Upper lobe of right lung (tissue), 1 donor: ENCODE data around the gene CSF2RB. TPM values are rescaled to one million over a fixed set of nuclear protein-coding genes. Genes with fewer than 3 reads are reported as not detected.
A peak's percentile ranks its signal among the peaks of the same experiment; 100 is the strongest.

Experiments used
- ATAC-seq: fragments of 200-7000 bp; cut with Tn5 transposase; one replicate; pipeline ENCODE4 v1.9.1; 2020; ENCODE audit warnings: mild to moderate bottlenecking, moderate library complexity
- DNase-seq: peaks from one replicate; pipeline ENCODE4 v3.0.0-alpha.2; 2020
- H3K27ac ChIP-seq: fragments of 200-600 bp; one replicate; pipeline ENCODE4 v1.8.0; 2022
- H3K27me3 ChIP-seq: fragments of 200-600 bp; one replicate; pipeline ENCODE4 v1.8.0; 2022; ENCODE audit warnings: mild to moderate bottlenecking
- H3K36me3 ChIP-seq: fragments of 200-600 bp; one replicate; pipeline ENCODE4 v1.8.0; 2022
- H3K4me1 ChIP-seq: fragments of 200-600 bp; one replicate; pipeline ENCODE4 v1.8.0; 2022
- H3K4me3 ChIP-seq: fragments of 200-600 bp; one replicate; pipeline ENCODE4 v1.8.0; 2022; ENCODE audit warnings: mild to moderate bottlenecking
- H3K9me3 ChIP-seq: fragments of 200-600 bp; one replicate; pipeline ENCODE4 v1.8.0; 2022
- CTCF ChIP-seq: fragments of 200-600 bp; IDR thresholded peaks from one replicate; pipeline ENCODE4 v1.8.0; 2022; ENCODE audit warnings: antibody characterized with exemption
- intact Hi-C: fragments of 100-400 bp; cut with DNase I; formaldehyde crosslinking; loops from one replicate; pipeline ENCODE4 v1.11.0; 2022
- total RNA-seq: library from RNA; stranded (reverse); fragmentation: NEBNext Ultra II Directional; extraction: Animal tissue kit (Norgen Biotek cat#: 25700); gene quantifications from one replicate; pipeline ENCODE4 v1.2.1, GENCODE V29; 2021
- donor health status: DM: no; HTN: yes; CAD: no; lungs with severe emphysema.

The CSF2RB gene
- total RNA-seq, 1 donor from 2014 or later, result 27.2 TPM

- H3K4me3 ChIP-seq, result no peak overlapping the region
- no peaks in the 10 kb centered on the region for H3K4me1 ChIP-seq
- no peaks in the 10 kb centered on the region for H3K27me3 ChIP-seq
- no peak overlapping the region for H3K27ac ChIP-seq
- H3K9me3 ChIP-seq, result no peaks in the 10 kb centered on the region
- no peak for TF ChIP-seq CTCF
- H3K36me3 ChIP-seq, result no peaks in the 10 kb centered on the region
- no peak for ATAC-seq
- intact Hi-C loops, result no loop called here
- DNase-seq, result no peak
Measured at GRCh38 chr22:36979016-36979910, 65.8 kb downstream of the CSF2RB start.

- DNase-seq, result no peak
- intact Hi-C loops, result loop anchor here (10.0 kb wide), 1 partner anchor 197 kb away; no protein-coding TSS in a partner anchor
- H3K27ac ChIP-seq, result no peak overlapping the region
- H3K4me3 ChIP-seq, result no peak overlapping the region
- H3K27me3 ChIP-seq, result no peaks in the 10 kb centered on the region
- H3K9me3 ChIP-seq, result peaks cover 11% of the 10 kb centered on the region
- no peak for TF ChIP-seq CTCF
- H3K36me3 ChIP-seq, result no peaks in the 10 kb centered on the region
- no peak for ATAC-seq
- H3K4me1 ChIP-seq, result no peaks in the 10 kb centered on the region
Measured at GRCh38 chr22:36981247-36981775, 67.9 kb downstream of the CSF2RB start.

GRCh38 chr22:36982136-36982535 is 68.7 kb downstream of the CSF2RB start:
- ATAC-seq (no peak), DNase-seq (no peak)
- H3K36me3 ChIP-seq, result no peaks in the 10 kb centered on the region
- no peak for TF ChIP-seq CTCF
- H3K9me3 ChIP-seq, result peaks cover 13% of the 10 kb centered on the region
- intact Hi-C loops, result loop anchor here (10.0 kb wide), 1 partner anchor 197 kb away; no protein-coding TSS in a partner anchor
- H3K4me3 ChIP-seq, result no peak overlapping the region
- no peaks in the 10 kb centered on the region for H3K27me3 ChIP-seq
- no peak overlapping the region for H3K27ac ChIP-seq
- H3K4me1 ChIP-seq, result no peaks in the 10 kb centered on the region

- intact Hi-C loops, result loop anchor here (10.0 kb wide), 1 partner anchor 201 kb away; no protein-coding TSS in a partner anchor
- no peaks in the 10 kb centered on the region for H3K36me3 ChIP-seq
- H3K27me3 ChIP-seq, result peaks cover 8% of the 10 kb centered on the region
- no peak overlapping the region for H3K27ac ChIP-seq
- ATAC-seq, result no peak
- no peak for DNase-seq
- H3K4me3 ChIP-seq, result no peak overlapping the region
- TF ChIP-seq CTCF, result no peak
- no peaks in the 10 kb centered on the region for H3K4me1 ChIP-seq
- peaks cover 13% of the 10 kb centered on the region for H3K9me3 ChIP-seq
Measured at GRCh38 chr22:36985211-36985889, 71.9 kb downstream of the CSF2RB start.

- intact Hi-C loops, result loop anchor here (10.0 kb wide), 1 partner anchor 202 kb away; no protein-coding TSS in a partner anchor
- Histone ChIP-seq H3K9me3 (peaks cover 13% of the 10 kb centered on the region), H3K27ac (no peak overlapping the region), H3K4me1 (no peaks in the 10 kb centered on the region), H3K36me3 (no peaks in the 10 kb centered on the region), H3K4me3 (no peak overlapping the region), H3K27me3 (peaks cover 17% of the 10 kb centered on the region)
- no peak for ATAC-seq
- TF ChIP-seq CTCF, result peak; percentile 54
- no peak for DNase-seq
Measured at GRCh38 chr22:36986242-36986821, 72.9 kb downstream of the CSF2RB start.
